Heart right ventricle (tissue), 12 donors: ENCODE measurements around the gene DCHS1. TPM values are rescaled to one million over a fixed set of nuclear protein-coding genes. Genes with fewer than 3 reads are reported as not detected.

ENCODE experiments used
- polyA plus RNA-seq, 2 donors: library from polyadenylated mRNA; stranded (reverse); fragments of 200-250 nt; gene quantifications; one replicate each; pipeline ENCODE4 v1.2.3, GENCODE V29; 2013
- total RNA-seq, 10 donors: library from RNA; stranded (reverse); fragmentation: NEBNext Ultra II Directional in 3 of 10; extraction: Animal tissue kit (Norgen Biotek cat#: 25700) in 3 of 10; gene quantifications; one replicate each; pipeline versions ENCODE4 v1.2.1 to v1.2.4, GENCODE V29; 2021 to 2023
- donor health status: ischemic (EF 13 %, LVEDD 7.1; RV severe dilation, severe dysfunction).
- donor health status: healthy with polysubstance abuse.
- donor health status: DM: no; HTN: yes; CAD: no.
- donor health status: DM: no; HTN: no; CAD: no.
- donor health status: ischemic (EF 25% LVEDD 6.9; RV normal size, moderate dysfunction).
- donor health status: ischemic (EF 25% LVEDD 5.7; RV mildly dilated, moderate dysfunction).
- donor health status: healthy.
- donor health status: nonischemic (EF 11% LVEDD 7.7; RV severe dilation, severe dysfunction).
- donor health status: DM: yes; HTN: yes; CAD: no.
- donor health status: PGD.
- donor health status: ischemic (EF 29% LVEDD 5.4; RV normal size, mild dysfunction).
- donor health status: nonischemic (EF 23%, LVEDD 6.1; RV moderate dilation, normal function).

The DCHS1 gene
- total and polyA plus RNA-seq, 12 donors = 4.1 to 12.4 (median 8.2) TPM

Other genes with a start within 250 kb of the DCHS1 start
- 10 to 100 TPM; 54.3 to 93.3 (median 65.2) TPM for gene APBB1, start 236.7 kb downstream of the DCHS1 start, total RNA-seq
- 10 to 100 TPM; 86.1 to 90.6 TPM for gene APBB1, start 236.7 kb downstream of the DCHS1 start, polyA plus RNA-seq
- gene HPX, start 214.8 kb downstream of the DCHS1 start, total RNA-seq = under 1 TPM in 5 of 10 donors, not detected in 5; 0.33 to 0.55 (median 0.40) TPM
- gene HPX, start 214.8 kb downstream of the DCHS1 start, polyA plus RNA-seq = under 1 TPM; 0.22 to 0.73 TPM
- 10 to 100 TPM in 3 of 10 donors, 1 to 10 TPM in 7; 6.3 to 12.7 (median 8.7) TPM for gene TRIM3, start 181.9 kb downstream of the DCHS1 start, total RNA-seq
- gene TRIM3, start 181.9 kb downstream of the DCHS1 start, polyA plus RNA-seq = 10 to 100 TPM; 14.5 to 14.6 TPM
- gene ARFIP2, start 174.5 kb downstream of the DCHS1 start, total RNA-seq = 10 to 100 TPM; 12.4 to 23.0 (median 14.8) TPM
- 10 to 100 TPM; 16.2 to 36.8 TPM for gene ARFIP2, start 174.5 kb downstream of the DCHS1 start, polyA plus RNA-seq
- gene TIMM10B, start 174.3 kb downstream of the DCHS1 start, total RNA-seq = 10 to 100 TPM; 13.8 to 21.6 (median 17.5) TPM
- gene TIMM10B, start 174.3 kb downstream of the DCHS1 start, polyA plus RNA-seq = 10 to 100 TPM; 10.0 to 16.3 TPM
- gene DNHD1, start 158.5 kb downstream of the DCHS1 start, total RNA-seq = 1 to 10 TPM; 3.4 to 7.8 (median 6.5) TPM
- 10 to 100 TPM in 1 of 2 donors, 1 to 10 TPM in 1; 1.7 to 13.8 TPM for gene DNHD1, start 158.5 kb downstream of the DCHS1 start, polyA plus RNA-seq
- gene RRP8, start 52.2 kb downstream of the DCHS1 start, total RNA-seq = 10 to 100 TPM; 12.1 to 23.3 (median 20.5) TPM
- 10 to 100 TPM; 16.1 to 23.0 TPM for gene RRP8, start 52.2 kb downstream of the DCHS1 start, polyA plus RNA-seq
- gene ILK, start 52.0 kb downstream of the DCHS1 start, total RNA-seq = 100 to 1,000 TPM; 150 to 247 (median 204) TPM
- 100 to 1,000 TPM; 213 to 244 TPM for gene ILK, start 52.0 kb downstream of the DCHS1 start, polyA plus RNA-seq
- 100 to 1,000 TPM in 1 of 10 donors, 10 to 100 TPM in 9; 78.0 to 101 (median 89.7) TPM for gene TAF10, start 43.6 kb downstream of the DCHS1 start, total RNA-seq
- gene TAF10, start 43.6 kb downstream of the DCHS1 start, polyA plus RNA-seq = 100 to 1,000 TPM in 1 of 2 donors, 10 to 100 TPM in 1; 93.3 to 254 TPM
- gene TPP1, start 36.4 kb downstream of the DCHS1 start, total RNA-seq = 100 to 1,000 TPM in 2 of 10 donors, 10 to 100 TPM in 8; 56.3 to 132 (median 72.6) TPM
- 10 to 100 TPM; 31.9 to 34.6 TPM for gene TPP1, start 36.4 kb downstream of the DCHS1 start, polyA plus RNA-seq
- 10 to 100 TPM; 36.7 to 61.4 (median 45.5) TPM for gene MRPL17, start 27.5 kb upstream of the DCHS1 start, total RNA-seq
- gene MRPL17, start 27.5 kb upstream of the DCHS1 start, polyA plus RNA-seq = 10 to 100 TPM; 55.2 to 69.1 TPM
- gene OR2AG2, start 116.2 kb upstream of the DCHS1 start, total RNA-seq = not detected
- not detected for gene OR2AG2, start 116.2 kb upstream of the DCHS1 start, polyA plus RNA-seq
- gene OR2AG1, start 127.2 kb upstream of the DCHS1 start, total RNA-seq = not detected
- not detected for gene OR2AG1, start 127.2 kb upstream of the DCHS1 start, polyA plus RNA-seq
- gene OR6A2, start 143.9 kb upstream of the DCHS1 start, total RNA-seq = not detected
- gene OR6A2, start 143.9 kb upstream of the DCHS1 start, polyA plus RNA-seq = not detected
- not detected for gene OR10A5, start 189.9 kb upstream of the DCHS1 start, total RNA-seq
- not detected for gene OR10A5, start 189.9 kb upstream of the DCHS1 start, polyA plus RNA-seq
- gene OR10A2, start 207.2 kb upstream of the DCHS1 start, total RNA-seq = not detected
- not detected for gene OR10A2, start 207.2 kb upstream of the DCHS1 start, polyA plus RNA-seq
- not detected for gene OR10A4, start 220.8 kb upstream of the DCHS1 start, total RNA-seq
- not detected for gene OR10A4, start 220.8 kb upstream of the DCHS1 start, polyA plus RNA-seq
- gene OR2D2, start 236.7 kb upstream of the DCHS1 start, total RNA-seq = not detected
- not detected for gene OR2D2, start 236.7 kb upstream of the DCHS1 start, polyA plus RNA-seq